HepG2 (cell line): ENCODE measurements around the gene SAPCD2. TPM values are rescaled to one million over a fixed set of nuclear protein-coding genes. Genes with fewer than 3 reads are reported as not detected.

Experiments used
- CC2D1A ChIP-seq: sonication (generic); formaldehyde crosslinking; IDR thresholded peaks from 2 replicates; pipeline ENCODE4 v1.8.1; 2023; ENCODE audit warnings: mild to moderate bottlenecking, missing genetic modification reagents
- HES4 ChIP-seq: sonication (generic); formaldehyde crosslinking; IDR thresholded peaks from 2 replicates; pipeline ENCODE4 v1.9.0; 2021; ENCODE audit warnings: mild to moderate bottlenecking, missing genetic modification reagents, borderline replicate concordance
- HOXD1 ChIP-seq: sonication (generic); formaldehyde crosslinking; IDR thresholded peaks from 2 replicates; pipeline ENCODE4 v1.5.0; 2020; ENCODE audit warnings: missing genetic modification reagents
- NFYB ChIP-seq: sonication (generic); formaldehyde crosslinking; IDR thresholded peaks from 2 replicates; pipeline ENCODE4 v1.4.0; 2020; ENCODE audit warnings: missing genetic modification reagents
- ONECUT2 ChIP-seq: sonication (generic); formaldehyde crosslinking; IDR thresholded peaks from 2 replicates; pipeline ENCODE4 v1.4.0; 2020; ENCODE audit warnings: missing genetic modification reagents
- RBM22 ChIP-seq: fragments of 200-400 bp; formaldehyde crosslinking; optimal IDR thresholded peaks from 2 replicates; pipeline ENCODE3; 2017; ENCODE audit warnings: mild to moderate bottlenecking, low read length, moderate library complexity
- RXRB ChIP-seq: IDR thresholded peaks from 2 replicates; pipeline ENCODE4 v1.6.1; 2016; ENCODE audit warnings: borderline replicate concordance, missing genetic modification reagents, missing compliant biosample characterization
- SMC3 ChIP-seq: IDR thresholded peaks from 2 replicates; pipeline ENCODE4 v1.6.1; 2011; ENCODE audit warnings: low read length, improper control_type of control experiment
- SP140L ChIP-seq: sonication (generic); formaldehyde crosslinking; IDR thresholded peaks from 2 replicates; pipeline ENCODE4 v1.4.0; 2020; ENCODE audit warnings: missing genetic modification reagents, borderline replicate concordance
- TBL1XR1 ChIP-seq: fragments of 150-350 bp; IDR thresholded peaks from 2 replicates; pipeline ENCODE4 v1.6.1; 2014; ENCODE audit warnings: borderline replicate concordance, low read length; ENCODE audit not compliant: partially characterized antibody
- TCF7L2 ChIP-seq: IDR thresholded peaks from 2 replicates; pipeline ENCODE4 v1.6.1; 2011; ENCODE audit warnings: mild to moderate bottlenecking, low read depth, low read length, moderate library complexity
- ZBTB33 ChIP-seq: sonication (generic); formaldehyde crosslinking; IDR thresholded peaks from 2 replicates; pipeline ENCODE4 v1.4.0; 2020; ENCODE audit warnings: missing genetic modification reagents
- ZIK1 ChIP-seq: sonication (generic); formaldehyde crosslinking; IDR thresholded peaks from 2 replicates; pipeline ENCODE4 v1.5.0; 2020; ENCODE audit warnings: mild to moderate bottlenecking, low read depth, missing genetic modification reagents, borderline replicate concordance
- ZNF282 ChIP-seq: fragments of 450-650 bp; IDR thresholded peaks from 2 replicates; pipeline ENCODE4 v1.6.1; 2018; ENCODE audit not compliant: partially characterized antibody
- ZNF335 ChIP-seq: sonication (generic); formaldehyde crosslinking; IDR thresholded peaks from 2 replicates; pipeline ENCODE4 v1.4.0; 2020; ENCODE audit warnings: missing genetic modification reagents
- ZNF589 ChIP-seq: sonication (generic); formaldehyde crosslinking; conservative IDR thresholded peaks from 2 replicates; pipeline ENCODE4 v1.8.0; 2022; ENCODE audit warnings: mild to moderate bottlenecking, moderate library complexity, missing genetic modification reagents
- ZNF652 ChIP-seq: IDR thresholded peaks from 2 replicates; pipeline ENCODE4 v1.6.1; 2016; ENCODE audit warnings: low read depth, borderline replicate concordance
- polyA plus RNA-seq, 8 experiments: library from polyadenylated mRNA; depleted of rRNA in 3 of 8; stranded (reverse) in 7 of 8; unstranded in 1 of 8; fragments of >200 nt; fragmentation: Illumina TruSeq in 4 of 8; extraction: Trizol in 4 of 8; gene quantifications; 2 replicates each; pipeline versions ENCODE4 v1.2.1 to v1.2.3, GENCODE V29; 2011 to 2016; ENCODE audit warnings: low read depth in 4 of 8, missing spikeins in 1 of 8, mixed read lengths in 1 of 8; ENCODE audit not compliant: insufficient read depth in 1 of 8
- total RNA-seq, 5 experiments: library from RNA; depleted of rRNA; stranded (reverse); fragments of >200 nt; fragmentation: Illumina TruSeq; extraction: Trizol; gene quantifications; 2 replicates each; pipeline ENCODE4 v1.2.3, GENCODE V29; 2016; ENCODE audit warnings: low read depth in 1 of 5
- TF ChIP-seq, protein P1 (sequence below): sonication (generic); formaldehyde crosslinking; IDR thresholded peaks from 2 replicates; pipeline ENCODE4 v1.4.0; 2020; ENCODE audit warnings: missing genetic modification reagents
- TF ChIP-seq, protein P2 (sequence below): IDR thresholded peaks from 2 replicates; pipeline ENCODE4 v1.6.1; 2016; ENCODE audit warnings: low read depth, borderline replicate concordance
- TF ChIP-seq, protein P3 (sequence below): sonication (generic); formaldehyde crosslinking; IDR thresholded peaks from 2 replicates; pipeline ENCODE4 v1.5.0; 2020; ENCODE audit warnings: mild to moderate bottlenecking, missing genetic modification reagents
- TF ChIP-seq, protein P4 (sequence below): sonication (generic); formaldehyde crosslinking; IDR thresholded peaks from 2 replicates; pipeline ENCODE4 v1.4.0; 2020; ENCODE audit warnings: missing genetic modification reagents, borderline replicate concordance

Gene SAPCD2
- total and polyA plus RNA-seq, 2 of the 13 experiments (the other 11 are each of a cell fraction or from before 2014, with no cell fraction given) = 21.9 to 42.8 TPM

GRCh38 chr9:137064027-137064879 is 6.1 kb downstream of the SAPCD2 start (continued):
- TF ChIP-seq TCF7L2 (no peak), ONECUT2 (CRISPR knock-in tag) (no peak), RBM22 (no peak), ZNF589 (CRISPR knock-in tag) (no peak), NFYB (no peak), ZBTB33 (CRISPR knock-in tag) (peak; percentile 77), HOXD1 (no peak), CC2D1A (CRISPR knock-in tag) (no peak), SP140L (no peak), SMC3 (peak; percentile 49; the same call in 1 of the 2 replicates), ZNF282 (no peak), TBL1XR1 (no peak), HES4 (no peak), ZNF652 (CRISPR knock-in tag) (no peak), RXRB (CRISPR knock-in tag) (peak; percentile 31; the same call in 1 of the 2 replicates), ZNF335 (CRISPR knock-in tag) (no peak), ZIK1 (CRISPR knock-in tag) (no peak)
- TF ChIP-seq, protein P1, sequence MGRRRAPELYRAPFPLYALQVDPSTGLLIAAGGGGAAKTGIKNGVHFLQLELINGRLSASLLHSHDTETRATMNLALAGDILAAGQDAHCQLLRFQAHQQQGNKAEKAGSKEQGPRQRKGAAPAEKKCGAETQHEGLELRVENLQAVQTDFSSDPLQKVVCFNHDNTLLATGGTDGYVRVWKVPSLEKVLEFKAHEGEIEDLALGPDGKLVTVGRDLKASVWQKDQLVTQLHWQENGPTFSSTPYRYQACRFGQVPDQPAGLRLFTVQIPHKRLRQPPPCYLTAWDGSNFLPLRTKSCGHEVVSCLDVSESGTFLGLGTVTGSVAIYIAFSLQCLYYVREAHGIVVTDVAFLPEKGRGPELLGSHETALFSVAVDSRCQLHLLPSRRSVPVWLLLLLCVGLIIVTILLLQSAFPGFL = no peak
- TF ChIP-seq, protein P2, sequence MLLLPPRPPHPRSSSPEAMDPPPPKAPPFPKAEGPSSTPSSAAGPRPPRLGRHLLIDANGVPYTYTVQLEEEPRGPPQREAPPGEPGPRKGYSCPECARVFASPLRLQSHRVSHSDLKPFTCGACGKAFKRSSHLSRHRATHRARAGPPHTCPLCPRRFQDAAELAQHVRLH = no peak
- TF ChIP-seq, protein P3, sequence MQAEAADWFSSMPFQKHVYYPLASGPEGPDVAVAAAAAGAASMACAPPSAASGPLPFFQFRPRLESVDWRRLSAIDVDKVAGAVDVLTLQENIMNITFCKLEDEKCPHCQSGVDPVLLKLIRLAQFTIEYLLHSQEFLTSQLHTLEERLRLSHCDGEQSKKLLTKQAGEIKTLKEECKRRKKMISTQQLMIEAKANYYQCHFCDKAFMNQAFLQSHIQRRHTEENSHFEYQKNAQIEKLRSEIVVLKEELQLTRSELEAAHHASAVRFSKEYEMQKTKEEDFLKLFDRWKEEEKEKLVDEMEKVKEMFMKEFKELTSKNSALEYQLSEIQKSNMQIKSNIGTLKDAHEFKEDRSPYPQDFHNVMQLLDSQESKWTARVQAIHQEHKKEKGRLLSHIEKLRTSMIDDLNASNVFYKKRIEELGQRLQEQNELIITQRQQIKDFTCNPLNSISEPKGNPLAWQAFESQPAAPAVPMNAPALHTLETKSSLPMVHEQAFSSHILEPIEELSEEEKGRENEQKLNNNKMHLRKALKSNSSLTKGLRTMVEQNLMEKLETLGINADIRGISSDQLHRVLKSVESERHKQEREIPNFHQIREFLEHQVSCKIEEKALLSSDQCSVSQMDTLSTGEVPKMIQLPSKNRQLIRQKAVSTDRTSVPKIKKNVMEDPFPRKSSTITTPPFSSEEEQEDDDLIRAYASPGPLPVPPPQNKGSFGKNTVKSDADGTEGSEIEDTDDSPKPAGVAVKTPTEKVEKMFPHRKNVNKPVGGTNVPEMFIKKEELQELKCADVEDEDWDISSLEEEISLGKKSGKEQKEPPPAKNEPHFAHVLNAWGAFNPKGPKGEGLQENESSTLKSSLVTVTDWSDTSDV = 0 out of 2 replicates have a peak, but pooled peaks have one; percentile 72
- TF ChIP-seq, protein P4, sequence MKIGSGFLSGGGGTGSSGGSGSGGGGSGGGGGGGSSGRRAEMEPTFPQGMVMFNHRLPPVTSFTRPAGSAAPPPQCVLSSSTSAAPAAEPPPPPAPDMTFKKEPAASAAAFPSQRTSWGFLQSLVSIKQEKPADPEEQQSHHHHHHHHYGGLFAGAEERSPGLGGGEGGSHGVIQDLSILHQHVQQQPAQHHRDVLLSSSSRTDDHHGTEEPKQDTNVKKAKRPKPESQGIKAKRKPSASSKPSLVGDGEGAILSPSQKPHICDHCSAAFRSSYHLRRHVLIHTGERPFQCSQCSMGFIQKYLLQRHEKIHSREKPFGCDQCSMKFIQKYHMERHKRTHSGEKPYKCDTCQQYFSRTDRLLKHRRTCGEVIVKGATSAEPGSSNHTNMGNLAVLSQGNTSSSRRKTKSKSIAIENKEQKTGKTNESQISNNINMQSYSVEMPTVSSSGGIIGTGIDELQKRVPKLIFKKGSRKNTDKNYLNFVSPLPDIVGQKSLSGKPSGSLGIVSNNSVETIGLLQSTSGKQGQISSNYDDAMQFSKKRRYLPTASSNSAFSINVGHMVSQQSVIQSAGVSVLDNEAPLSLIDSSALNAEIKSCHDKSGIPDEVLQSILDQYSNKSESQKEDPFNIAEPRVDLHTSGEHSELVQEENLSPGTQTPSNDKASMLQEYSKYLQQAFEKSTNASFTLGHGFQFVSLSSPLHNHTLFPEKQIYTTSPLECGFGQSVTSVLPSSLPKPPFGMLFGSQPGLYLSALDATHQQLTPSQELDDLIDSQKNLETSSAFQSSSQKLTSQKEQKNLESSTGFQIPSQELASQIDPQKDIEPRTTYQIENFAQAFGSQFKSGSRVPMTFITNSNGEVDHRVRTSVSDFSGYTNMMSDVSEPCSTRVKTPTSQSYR (CRISPR knock-in tag) = no peak
